ENCODE measurements around the gene YIF1B. TPM values are rescaled to one million over a fixed set of nuclear protein-coding genes. Genes with fewer than 3 reads are reported as not detected.

Gene YIF1B
- polyA plus RNA-seq, 1 donor (not counting 4 experiments of a cell fraction or from before 2014, with no cell fraction given): 38.1 TPM

DNA sequence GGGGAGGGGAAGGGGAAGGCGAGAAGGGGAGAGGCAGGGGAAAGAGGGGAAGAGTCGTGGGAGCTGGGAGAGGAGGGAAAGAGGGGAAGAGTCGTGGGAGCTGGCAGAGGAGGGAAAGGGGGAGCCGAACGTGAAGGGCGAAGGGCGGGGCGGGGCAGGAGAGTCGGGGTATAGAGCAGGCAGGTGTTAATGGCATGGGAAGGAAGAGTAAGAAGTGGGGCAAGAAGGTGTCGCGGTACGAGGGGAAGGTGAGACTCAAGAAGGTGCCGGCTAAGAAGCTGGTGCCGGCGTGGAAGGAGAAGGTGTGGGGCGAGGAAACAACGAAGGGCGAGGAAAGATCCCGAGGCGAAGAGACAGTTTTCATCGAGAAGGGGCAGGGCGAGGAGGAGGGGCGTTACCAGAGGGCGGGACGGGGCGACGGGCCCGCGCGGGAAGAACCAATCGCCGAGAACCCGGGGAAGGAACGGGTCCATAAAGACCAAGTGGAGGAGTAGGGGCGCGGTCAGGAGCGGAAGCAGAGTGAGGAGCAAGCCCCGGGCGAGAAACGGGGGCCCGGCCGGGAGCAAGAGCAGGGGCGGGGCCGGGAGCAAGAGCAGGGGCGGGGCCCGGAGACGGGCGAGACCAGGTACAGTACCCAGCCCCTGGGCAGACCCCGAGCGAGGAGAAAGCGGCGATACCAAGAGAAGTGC, 20.3 kb upstream of the YIF1B start:
- Histone ChIP-seq H3K4me2 (ENCODE audit: control insufficient read depth, extremely low read depth, insufficient read depth, low read depth, low read length) (peak overlapping the region; percentile 96), H3K4me3 (ENCODE audit: control insufficient read depth in 2 of 3, extremely low read depth in 1 of 3, insufficient read depth in 2 of 3, low read depth in 1 of 3, low read length in 3 of 3) (peak overlapping the region; percentile 62 to 97 (median 96)), H3K27me3 (ENCODE audit: control insufficient read depth, extremely low read depth, insufficient read depth, low read length) (no peaks in the 10 kb centered on the region), H3K4me1 (ENCODE audit: control insufficient read depth, extremely low read depth, insufficient read depth, low read length) (peaks cover 12% of the 10 kb centered on the region), H4K20me1 (ENCODE audit: control insufficient read depth, extremely low read depth, insufficient read depth, low read length) (no peaks in the 10 kb centered on the region), H3K27ac (ENCODE audit: control insufficient read depth, insufficient read depth, low read length) (peak overlapping the region; percentile 93), H3K9me1 (ENCODE audit: control insufficient read depth, extremely low read depth, insufficient read depth, low read length) (no peaks in the 10 kb centered on the region), H3K9me3 (ENCODE audit: control insufficient read depth, low read depth, low read length) (no peaks in the 10 kb centered on the region), H3K36me3 (ENCODE audit: control insufficient read depth in 2 of 2, extremely low read depth in 1 of 2, insufficient read depth in 2 of 2, low read length in 2 of 2) (peaks cover 2 to 4% of the 10 kb centered on the region in 2 experiments), H2AFZ (ENCODE audit: control insufficient read depth, low read length) (peak overlapping the region; percentile 98), H3K79me2 (ENCODE audit: control insufficient read depth, insufficient read depth, low read length) (no peaks in the 10 kb centered on the region), H3K9ac (ENCODE audit: control insufficient read depth, extremely low read depth, insufficient read depth, low read length) (peak overlapping the region; percentile 93)
- TF ChIP-seq EZH2 (IDR thresholded peaks at IDR 0.05; ENCODE audit: low read length): no peak
- TF ChIP-seq, protein P1, sequence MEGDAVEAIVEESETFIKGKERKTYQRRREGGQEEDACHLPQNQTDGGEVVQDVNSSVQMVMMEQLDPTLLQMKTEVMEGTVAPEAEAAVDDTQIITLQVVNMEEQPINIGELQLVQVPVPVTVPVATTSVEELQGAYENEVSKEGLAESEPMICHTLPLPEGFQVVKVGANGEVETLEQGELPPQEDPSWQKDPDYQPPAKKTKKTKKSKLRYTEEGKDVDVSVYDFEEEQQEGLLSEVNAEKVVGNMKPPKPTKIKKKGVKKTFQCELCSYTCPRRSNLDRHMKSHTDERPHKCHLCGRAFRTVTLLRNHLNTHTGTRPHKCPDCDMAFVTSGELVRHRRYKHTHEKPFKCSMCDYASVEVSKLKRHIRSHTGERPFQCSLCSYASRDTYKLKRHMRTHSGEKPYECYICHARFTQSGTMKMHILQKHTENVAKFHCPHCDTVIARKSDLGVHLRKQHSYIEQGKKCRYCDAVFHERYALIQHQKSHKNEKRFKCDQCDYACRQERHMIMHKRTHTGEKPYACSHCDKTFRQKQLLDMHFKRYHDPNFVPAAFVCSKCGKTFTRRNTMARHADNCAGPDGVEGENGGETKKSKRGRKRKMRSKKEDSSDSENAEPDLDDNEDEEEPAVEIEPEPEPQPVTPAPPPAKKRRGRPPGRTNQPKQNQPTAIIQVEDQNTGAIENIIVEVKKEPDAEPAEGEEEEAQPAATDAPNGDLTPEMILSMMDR (optimal IDR thresholded peaks at IDR 0.05 in 1 of 3, IDR thresholded peaks at IDR 0.05 in 1 of 3, conservative IDR thresholded peaks at IDR 0.05 in 1 of 3; ENCODE audit: extremely low read depth in 1 of 3, insufficient read depth in 2 of 3, low read length in 3 of 3): no peak
- DNase-seq (ENCODE audit: low read depth, low spot score): peak; percentile 80
- dilution Hi-C loops (cut with MboI; ENCODE audit: extremely low pct_ligation_motif_present, low sequenced_read_pairs): no loop called here
- FAIRE-seq: peak; percentile 88

DNA sequence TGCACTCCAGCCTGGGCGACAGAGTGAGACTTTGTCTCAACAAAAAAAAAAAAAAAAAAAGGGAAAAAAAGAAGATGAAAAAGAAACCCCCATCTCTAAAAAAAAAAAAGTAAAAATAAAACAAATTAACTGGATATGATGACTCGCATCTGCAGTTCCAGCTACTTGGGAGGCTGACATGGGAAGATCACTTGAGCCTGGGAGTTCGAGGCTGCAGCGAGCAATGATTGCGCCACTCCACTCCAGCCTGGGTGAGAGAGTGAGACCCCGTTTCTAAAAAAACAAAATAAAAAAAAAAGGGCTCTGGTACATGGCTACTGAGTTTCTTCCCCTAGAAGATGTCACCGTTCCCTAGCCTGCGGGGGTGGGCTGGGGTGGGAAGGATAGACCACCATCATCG, 17.5 kb upstream of the YIF1B start:
- H3K36me3 ChIP-seq (ENCODE audit: control insufficient read depth in 2 of 2, extremely low read depth in 1 of 2, insufficient read depth in 2 of 2, low read length in 2 of 2): peaks cover 9 to 20% of the 10 kb centered on the region in 2 experiments
- dilution Hi-C loops (cut with MboI; ENCODE audit: extremely low pct_ligation_motif_present, low sequenced_read_pairs): no loop called here
- no peaks in the 10 kb centered on the region for H3K9me1 ChIP-seq (ENCODE audit: control insufficient read depth, extremely low read depth, insufficient read depth, low read length)
- H3K4me2 ChIP-seq (ENCODE audit: control insufficient read depth, extremely low read depth, insufficient read depth, low read depth, low read length): no peak overlapping the region
- H3K27ac ChIP-seq (ENCODE audit: control insufficient read depth, insufficient read depth, low read length): no peak overlapping the region
- no peaks in the 10 kb centered on the region for H3K27me3 ChIP-seq (ENCODE audit: control insufficient read depth, extremely low read depth, insufficient read depth, low read length)
- H2AFZ ChIP-seq (ENCODE audit: control insufficient read depth, low read length): no peak overlapping the region
- H3K4me3 ChIP-seq (ENCODE audit: control insufficient read depth in 2 of 3, extremely low read depth in 1 of 3, insufficient read depth in 2 of 3, low read depth in 1 of 3, low read length in 3 of 3): no peak overlapping the region
- no peaks in the 10 kb centered on the region for H3K9me3 ChIP-seq (ENCODE audit: control insufficient read depth, low read depth, low read length)
- H3K79me2 ChIP-seq (ENCODE audit: control insufficient read depth, insufficient read depth, low read length): no peaks in the 10 kb centered on the region
- no peak for TF ChIP-seq EZH2 (IDR thresholded peaks at IDR 0.05; ENCODE audit: low read length)
- TF ChIP-seq, protein P1 (optimal IDR thresholded peaks at IDR 0.05 in 1 of 3, IDR thresholded peaks at IDR 0.05 in 1 of 3, conservative IDR thresholded peaks at IDR 0.05 in 1 of 3; ENCODE audit: extremely low read depth in 1 of 3, insufficient read depth in 2 of 3, low read length in 3 of 3): no peak
- DNase-seq (ENCODE audit: low read depth, low spot score) (no peak), FAIRE-seq (no peak)
- H4K20me1 ChIP-seq (ENCODE audit: control insufficient read depth, extremely low read depth, insufficient read depth, low read length): no peaks in the 10 kb centered on the region
- H3K9ac ChIP-seq (ENCODE audit: control insufficient read depth, extremely low read depth, insufficient read depth, low read length): no peak overlapping the region
- H3K4me1 ChIP-seq (ENCODE audit: control insufficient read depth, extremely low read depth, insufficient read depth, low read length): peaks cover 5% of the 10 kb centered on the region
